GM19438 (cell line): ENCODE results near the gene TBX6.

Experiments used
- ATAC-seq: cut with Tn5 transposase; IDR thresholded peaks from one replicate; pipeline ENCODE4 v1.9.1; 2021; ENCODE audit warnings: low read depth; ENCODE audit not compliant: unreplicated experiment

The TBX6 gene

DNA sequence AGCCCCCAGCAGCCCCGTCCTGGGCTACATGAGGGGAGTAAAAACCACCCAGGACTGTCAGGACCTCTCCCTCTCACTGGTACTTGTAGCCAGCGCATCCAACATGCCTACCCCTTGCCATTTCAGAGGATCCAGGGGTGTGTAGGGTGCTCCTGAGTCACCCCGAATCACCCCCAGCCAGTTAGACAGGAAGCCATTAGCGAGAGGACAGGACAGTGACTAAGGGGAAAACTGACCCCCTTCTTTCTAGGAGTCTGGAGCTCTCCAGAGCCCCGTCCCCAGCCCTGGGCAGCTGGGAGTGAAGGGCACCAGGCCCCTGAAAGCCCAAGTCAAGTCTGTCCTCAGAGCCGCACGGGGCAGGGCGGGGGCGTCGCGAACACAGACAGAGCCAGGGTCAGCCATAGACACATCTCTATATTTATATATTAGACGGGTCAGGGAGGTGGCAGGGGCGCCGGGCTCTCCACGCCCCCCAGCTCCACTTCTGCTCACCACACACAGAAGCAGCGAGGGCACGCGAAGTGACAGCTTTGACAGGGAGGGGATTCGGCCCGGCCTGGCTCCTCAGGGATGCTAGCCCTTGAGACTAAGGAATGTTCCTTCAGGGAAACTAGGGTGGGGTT lies 22.1 kb upstream of the TBX6 start:
- ATAC-seq, result no peak

DNA sequence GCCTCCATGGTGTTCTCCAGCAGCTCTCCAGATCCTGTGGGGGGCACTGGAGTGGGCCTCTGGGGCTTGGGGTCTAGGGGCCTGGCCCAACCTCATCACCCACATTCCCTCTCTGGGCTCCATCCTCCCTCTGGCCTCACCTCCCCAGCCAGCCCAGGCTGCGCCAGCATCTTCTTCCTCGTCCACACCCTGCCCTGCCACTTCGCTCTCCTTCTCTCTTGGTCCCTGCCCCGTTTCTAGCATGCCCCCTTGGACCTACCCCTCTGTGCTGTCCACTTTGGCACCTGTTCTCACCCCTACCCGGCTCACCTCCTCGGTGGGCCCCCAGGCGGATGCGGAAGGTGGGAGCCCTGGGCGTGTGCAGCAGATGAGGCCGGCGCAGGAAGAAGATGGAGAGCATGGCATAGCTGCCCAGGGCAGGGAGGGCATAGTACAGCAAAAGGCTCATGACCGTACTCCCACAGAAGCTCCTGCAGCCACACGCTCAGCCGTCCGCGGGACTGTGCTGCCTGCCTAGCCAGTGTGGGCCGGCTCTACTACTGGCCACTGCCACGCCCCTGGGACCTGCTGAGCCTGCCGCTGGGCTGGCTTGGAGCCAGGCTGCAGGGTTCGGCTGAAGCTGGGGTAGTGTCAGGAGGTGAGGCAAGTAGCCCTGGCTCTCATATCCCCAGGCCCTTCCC lies 21.4 kb upstream of the TBX6 start, which contains the start of gene GDPD3:
Gene GDPD3, minus strand, starts transcription at position 507 of the 680 bp plus-strand sequence. Its CDS starts 59 bp downstream, at position 448.
- no peak for ATAC-seq

DNA sequence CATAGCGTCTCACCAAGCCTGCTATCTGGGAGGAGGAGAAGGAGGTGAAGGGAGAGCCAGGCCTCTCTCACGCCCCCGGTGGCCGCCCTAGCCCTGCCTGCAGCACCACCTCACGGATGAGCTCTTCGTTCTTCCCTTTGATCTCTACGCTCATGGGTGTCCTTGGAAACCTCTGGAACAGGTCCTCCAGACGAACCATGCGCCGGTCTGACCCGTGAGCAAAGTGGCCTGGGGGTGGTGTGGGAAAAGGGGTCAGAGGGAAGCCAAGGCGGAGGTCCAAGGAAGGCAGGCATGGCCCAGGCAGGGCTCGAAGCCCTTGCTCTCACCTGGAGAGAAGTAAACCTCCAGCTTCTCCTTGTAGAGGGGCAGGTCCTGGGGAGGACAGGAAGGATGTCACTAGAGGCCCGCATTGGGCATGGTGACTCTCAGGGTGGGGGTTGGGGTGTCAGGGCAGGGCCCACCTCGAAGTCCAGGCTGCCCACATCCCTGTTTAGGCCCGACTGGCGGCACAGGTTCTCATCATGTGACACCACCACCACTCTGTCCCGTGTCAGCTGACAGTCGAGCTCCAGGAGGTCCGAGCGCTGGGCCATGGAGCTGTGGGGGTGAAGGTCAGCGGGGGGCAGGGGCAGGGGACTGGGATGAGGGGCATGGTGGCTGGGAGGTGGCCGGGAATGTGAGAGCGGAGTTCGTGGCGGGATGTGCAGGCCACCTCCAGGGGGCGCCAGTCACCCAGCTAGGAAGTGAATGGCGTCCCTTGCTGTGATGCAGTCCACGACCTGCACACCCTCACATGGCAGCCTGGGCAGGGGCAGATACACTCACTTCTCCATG lies 20.7 kb upstream of the TBX6 start:
- no peak for ATAC-seq

DNA sequence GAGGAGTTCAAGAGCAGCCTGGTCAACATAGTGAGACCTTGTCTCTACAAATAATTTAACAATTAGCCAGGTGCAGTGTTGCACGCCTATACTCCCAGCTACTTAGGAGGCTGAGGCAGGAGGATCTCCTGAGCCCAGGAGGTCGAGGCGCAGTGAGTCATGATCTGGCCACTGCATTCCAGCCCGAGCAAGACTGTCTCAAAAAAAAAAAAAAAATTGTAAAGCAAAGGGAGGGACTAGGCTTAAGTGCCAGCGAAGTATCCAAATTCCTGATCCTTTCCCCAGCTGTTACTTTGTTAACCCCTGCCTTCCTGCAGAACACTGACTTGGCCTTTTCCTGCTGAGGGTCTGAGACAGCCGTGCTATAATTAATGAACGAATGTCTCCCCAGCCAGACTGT lies 18.9 kb upstream of the TBX6 start:
- no peak for ATAC-seq

DNA sequence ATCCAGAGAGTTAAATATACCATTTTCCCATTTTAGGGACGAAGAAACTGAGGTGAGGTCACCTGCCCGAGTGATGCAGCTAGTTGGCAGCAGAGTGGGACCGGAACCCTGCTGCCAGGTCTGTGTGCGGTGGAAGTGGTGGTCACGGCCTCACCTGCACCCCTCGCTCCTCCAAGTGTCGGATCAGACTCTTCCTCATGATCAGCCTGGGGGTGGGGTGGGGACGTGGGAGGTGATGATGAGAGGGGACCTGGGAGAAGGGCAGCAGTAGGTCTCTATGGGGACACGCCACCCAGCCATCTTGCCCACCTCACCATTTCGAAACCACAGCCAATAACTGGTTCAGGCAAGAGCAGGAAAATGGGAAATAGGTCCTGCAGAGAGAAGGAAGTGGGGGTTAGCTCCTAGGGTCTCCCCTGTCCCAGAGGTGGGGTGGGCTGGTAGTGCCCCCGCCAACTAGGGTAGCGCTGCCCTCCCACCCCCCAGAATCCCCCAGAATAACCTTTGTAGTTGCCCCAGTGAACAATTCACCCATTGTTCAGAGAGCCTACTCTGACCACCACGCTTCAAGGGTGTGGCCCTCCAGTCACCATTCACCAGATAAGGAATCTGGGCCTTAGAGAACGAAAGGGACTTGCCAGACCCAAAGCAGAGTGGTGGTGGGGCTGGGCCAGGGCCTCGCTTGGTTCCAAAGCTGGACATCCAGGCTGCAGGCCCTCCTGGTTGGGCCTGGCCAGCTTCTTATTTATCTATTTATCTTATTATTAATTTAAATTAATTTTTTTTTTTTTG lies 16.5 kb upstream of the TBX6 start:
- ATAC-seq, result no peak

DNA sequence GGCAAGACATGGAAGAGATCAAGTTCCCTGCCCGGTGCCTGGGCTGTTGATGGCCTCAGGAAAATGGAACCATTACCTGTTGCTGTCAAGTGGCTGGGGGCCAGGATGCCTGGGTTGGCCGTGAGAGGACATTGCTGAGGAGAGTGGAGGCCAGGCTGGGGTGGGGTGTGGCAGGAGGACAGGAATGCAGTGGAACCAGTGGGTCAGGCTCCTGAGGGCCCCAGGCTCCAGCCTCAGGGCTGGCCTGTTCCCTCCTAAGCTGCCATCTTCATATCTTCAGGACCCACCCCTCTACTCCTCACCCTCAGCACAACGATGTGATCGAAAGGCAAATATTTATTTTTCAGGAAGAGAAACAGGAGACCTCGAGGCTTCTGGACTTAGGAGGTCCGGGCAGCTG lies 12.8 kb upstream of the TBX6 start:
- no peak for ATAC-seq

DNA sequence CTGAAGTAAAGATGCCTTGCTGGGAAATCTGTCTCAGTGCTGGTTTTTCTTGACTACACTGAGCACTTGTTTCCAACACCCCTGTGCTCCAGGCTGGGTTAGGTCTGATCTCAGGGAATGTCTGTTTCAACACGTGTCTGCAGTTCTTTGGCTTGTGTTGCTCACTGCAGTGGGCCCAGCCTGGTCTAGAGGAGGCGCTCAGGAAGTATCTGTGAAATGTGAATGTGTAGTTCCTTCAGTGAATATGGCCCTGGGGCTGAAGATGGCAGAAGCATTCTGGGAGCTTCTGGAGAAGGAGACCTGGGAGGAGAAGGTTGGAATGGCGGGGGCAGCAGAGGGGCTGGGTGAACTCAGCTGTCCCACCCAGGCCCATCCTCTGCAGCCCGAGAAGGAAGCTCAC lies 12.4 kb upstream of the TBX6 start:
- no peak for ATAC-seq

DNA sequence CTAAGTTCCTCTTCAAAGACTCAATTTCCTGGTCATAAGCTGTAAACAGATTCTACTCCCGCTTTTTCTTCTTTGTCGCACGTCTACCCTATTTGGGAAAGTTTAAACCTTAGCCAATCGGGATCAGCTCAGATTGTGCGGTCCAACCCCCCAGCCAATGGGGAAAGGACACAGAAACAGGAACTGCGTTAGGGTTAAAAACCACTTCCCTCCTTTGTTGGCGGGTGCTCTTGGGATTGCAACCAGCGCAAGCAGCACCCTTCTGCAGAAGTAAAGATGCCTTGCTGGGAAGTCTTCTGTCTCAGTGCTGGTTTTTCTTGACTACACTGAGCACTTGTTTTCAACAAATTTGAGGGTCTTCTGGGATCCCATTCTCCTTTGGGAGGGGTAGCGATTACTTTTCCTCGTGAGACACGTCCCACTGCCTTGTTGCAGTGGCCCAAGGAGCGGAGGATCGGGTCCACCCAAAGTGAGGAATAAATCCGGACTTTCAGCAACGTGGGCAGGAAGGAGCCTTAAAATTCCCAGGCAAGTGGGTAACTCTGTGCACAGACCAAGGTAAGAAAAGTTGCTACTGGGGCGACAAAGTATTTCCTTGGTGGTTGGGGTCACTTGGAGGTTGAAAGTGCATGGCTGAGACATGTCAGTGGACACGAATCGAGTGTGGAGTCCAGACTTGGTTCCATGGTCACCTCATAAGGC lies 5.3 kb upstream of the TBX6 start:
- no peak for ATAC-seq

DNA sequence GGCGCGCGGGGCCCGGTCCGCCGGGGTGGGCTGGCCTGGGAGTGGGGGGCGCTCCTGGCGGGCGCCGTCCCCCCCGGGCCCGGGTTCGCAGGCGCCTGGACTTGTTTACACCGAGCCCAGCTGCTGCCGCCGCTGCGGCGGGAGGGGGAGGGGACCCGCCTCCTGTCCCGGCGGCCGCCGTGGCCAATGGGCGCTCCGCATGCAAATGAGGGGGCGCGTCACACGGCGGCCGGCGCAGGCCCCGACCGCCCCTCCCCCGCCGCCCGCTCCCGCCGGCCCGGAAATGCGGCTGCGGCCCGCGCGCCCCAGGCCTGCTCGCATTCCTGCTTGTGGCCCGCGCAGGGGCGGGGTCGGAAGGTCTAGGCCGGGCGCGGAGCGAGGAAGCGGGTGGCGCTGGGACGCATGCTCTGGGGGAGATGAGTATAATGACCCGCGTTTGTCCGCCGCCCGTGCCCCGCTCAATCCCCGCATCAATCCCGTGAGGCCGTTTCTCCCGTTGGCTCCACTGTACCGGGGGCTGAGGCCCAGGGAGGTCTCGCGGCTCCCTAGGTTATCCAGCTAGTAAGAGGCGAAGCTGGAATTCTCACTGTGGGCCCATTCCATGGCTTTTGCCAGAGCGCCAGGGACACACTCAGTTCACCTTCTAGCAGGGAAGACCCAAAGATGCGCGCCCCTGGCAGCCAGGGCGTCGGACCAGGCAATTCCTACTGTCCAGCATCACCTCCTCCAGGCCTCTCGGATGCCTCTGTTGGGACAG lies 4.6 kb upstream of the TBX6 start, which contains the start of gene YPEL3:
Gene YPEL3, minus strand, starts transcription at position 109 of the 757 bp plus-strand sequence. CDS start 731 bp downstream, outside the sequence.
- ATAC-seq, result peak; percentile 39

DNA sequence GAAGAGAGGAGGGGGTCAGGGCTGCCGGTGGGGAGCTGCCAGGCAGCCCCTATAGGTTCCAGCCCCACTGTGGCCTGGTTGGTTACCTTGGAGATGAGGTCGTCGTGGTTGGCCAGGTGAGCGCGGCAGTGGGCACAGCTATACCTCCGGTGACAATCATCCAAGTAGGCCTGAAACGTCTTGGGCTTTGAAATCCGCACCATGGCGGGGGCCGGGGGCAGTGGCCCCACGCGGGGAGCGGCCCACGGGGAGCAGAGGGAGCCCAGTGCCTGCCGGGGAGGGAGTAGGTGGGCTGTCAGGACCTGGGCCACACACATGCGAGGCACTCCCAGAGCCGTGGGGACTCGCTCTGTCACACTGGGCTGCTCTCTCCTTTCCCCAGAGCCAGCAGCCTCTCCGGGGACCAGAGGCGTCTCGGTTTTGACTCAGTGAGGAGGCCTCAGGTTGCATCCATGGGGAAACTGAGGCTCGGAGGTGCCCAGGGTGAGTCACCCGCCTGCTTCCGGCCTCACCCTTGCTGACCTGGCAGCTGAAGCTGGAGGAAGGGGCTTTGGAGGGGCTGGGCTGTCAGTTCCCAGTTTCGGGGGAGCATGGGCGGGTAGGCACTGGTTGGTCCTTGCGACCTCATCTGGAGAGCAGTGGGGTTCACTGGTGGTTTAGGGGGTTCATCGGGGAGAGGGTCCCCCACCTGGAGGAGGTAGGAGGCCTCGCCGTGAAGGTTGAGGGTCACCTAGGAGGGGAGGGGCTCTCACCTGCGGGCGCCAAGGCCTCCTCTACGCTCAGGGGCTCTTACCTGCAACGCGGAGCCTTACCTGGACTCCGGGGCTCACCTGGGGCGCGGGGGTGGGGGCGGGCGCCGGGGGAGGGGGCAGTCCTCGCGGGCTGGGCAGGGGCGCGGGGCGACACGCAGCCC lies 3.7 kb upstream of the TBX6 start:
- ATAC-seq, result no peak

DNA sequence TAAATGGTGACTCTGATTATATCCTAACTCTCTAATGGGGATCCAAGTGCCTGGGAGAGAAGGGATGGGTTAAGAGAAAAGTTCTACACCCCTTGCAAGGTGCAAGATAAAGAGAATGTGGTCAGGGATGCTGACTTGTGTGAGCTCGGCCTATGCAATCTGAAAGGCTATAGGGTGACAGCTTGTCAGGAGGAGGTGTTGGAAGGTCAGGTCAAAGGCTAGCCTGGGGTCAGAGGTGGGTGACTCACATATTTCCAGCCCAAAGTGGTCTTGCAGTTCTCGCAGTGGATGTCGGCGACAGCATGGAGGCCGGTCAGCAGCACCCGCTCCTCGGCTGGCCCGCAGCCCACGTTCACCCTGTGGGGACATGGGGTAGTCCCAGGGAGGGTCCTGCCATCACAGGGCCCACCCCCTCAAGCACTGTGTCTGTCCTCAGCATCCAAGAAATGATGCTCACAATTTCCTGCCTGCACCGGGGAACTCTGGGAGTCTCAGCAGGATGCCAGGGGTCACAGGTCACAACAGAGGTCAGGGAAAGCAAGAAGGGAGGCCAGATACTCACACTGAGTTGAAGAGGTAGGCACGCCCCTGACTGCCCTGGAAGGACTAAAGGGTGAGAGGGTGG lies 2.9 kb upstream of the TBX6 start:
- no peak for ATAC-seq

DNA sequence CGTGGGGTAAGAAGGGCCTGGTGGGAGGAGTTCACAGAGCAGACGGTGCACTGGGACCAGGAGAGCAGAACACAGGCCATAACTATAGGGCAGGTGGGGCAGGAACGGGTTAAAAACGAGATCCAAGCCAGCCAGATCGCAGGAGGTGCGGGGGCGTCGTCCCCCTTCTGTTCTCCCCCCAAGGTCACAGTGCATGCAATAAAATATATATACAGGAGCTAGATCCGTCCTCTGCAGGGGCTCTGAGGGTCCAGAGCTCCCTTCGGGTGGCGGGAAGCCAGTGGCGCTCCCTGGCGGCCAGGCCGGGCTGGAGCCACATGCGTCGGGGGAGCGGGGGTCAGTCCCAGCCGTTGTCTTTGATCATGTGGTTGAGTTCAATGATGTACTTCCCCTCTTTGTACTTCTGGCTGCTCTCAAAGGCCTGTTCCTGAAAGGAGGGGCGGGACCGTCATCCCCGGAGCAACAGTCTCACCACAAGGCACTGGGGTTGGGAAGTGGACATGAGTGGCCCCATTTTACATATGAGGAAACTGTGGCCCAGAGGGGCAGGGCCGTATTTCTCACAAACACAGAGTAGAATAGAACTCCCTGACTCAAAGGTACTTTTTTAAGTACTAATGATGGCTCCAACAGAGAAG lies 768 bp upstream of the TBX6 start:
- ATAC-seq, result peak; percentile 44

DNA sequence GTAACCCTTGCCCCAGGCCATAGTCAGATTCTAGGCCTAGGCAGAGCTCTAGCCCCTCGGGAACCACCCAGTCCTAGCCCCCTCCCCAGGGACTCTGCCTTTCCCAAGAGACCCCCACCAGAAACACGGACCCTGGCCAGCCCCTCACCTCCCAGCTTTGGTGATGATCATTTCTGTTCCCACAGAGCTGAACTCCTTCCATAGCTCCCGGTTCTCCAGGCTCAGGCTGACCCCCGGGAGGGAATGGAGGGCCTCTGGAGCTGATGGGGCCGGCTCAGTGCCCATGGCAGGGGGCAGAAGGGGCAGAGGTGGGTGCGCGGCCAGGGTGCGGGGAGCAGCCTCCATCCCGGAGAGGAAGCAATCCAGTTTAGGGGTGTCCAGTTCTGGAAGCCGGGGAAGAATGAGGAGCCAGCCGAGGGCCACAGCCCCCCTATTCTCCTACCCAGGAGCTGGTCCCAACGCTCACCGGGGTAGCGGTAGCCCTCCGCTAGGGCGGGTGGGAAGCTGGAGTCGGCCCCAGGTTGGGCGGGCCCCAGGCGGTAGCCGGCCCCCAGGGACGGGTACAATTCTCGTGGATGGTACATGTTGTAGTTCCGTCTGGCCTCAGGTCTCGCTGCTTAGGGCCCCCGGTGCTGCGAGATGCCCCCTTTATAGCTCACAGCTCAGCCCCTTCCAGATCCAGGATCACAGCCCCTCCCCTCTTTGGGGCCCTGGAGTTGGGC lies 953 bp downstream of the TBX6 start:
- ATAC-seq, result no peak

DNA sequence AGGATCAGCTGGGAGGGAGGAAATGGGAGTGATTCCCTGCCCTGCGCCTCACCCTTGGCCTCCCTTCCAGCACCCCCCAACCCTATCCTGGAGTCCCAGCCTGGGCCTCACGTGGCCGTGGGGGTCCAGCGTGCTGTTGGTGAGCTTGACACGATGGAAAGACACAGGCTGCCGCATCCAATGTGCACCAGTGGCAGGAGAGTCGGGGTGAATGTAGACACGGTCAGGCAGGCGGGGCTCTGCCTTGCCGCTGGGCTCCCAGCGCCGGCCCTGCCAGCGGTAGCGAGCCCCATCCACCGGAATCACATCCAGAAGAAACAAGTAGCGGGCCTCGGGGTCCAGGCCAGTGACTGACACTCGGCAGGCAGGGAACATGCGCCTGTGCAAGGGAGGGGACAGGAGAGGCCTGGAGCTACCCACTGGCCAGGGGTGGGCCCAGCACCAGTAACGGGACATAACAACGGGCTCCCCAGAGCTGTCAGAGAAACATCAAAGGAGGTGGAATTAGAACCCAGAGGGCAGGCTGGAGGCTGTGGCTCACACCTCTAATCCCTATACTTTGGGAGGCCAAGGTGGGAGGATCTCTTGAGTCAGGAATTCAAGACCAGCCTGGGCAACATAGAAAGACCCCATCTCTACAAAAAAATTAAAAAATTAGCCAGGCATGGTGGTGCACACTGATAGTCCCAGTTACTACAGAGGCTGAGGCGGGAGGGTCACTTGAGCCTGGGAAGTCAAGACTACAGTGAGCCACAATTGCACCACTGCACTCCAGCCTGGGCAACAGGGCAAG lies 2.7 kb downstream of the TBX6 start:
- no peak for ATAC-seq

DNA sequence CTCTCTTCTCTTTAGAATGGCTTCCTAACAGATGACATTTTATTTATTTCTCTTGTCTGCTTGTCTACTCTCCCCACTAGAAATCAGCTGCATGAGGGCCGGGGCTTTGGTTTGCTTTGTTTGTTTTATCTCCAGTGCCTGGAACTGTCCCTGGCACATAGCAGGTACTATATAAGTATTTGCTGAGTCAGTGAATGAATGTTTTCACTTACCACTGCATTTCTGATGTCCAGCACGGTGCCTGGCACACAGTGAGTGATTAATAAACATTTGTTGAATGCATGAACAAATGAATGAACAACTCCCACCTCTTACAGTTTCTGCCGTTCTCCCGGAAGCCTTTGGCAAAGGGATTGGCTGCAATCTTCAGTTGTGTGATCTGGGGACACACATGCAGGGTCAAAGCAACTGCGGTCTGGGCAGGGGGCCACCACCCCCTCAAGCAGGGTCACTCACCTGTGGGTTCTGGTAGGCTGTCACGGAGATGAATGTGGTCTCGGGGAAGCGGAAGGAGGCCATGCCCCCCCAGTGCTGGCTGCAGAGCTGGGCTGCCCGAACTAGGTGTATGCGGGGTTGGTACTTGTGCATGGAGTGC lies 3.4 kb downstream of the TBX6 start:
- ATAC-seq, result no peak
